Psoas muscle (tissue), 8 donors: Measurements from ENCODE around the gene WDR82. TPM values are rescaled to one million over a fixed set of nuclear protein-coding genes. Genes with fewer than 3 reads are reported as not detected.

Source experiments
- ATAC-seq, 4 donors: fragments of 200-7000 bp; cut with Tn5 transposase; one replicate each; pipeline ENCODE4 v1.9.1; 2020; ENCODE audit warnings: moderate library complexity in 3 of 4, mild to moderate bottlenecking in 2 of 4
- DNase-seq, 2 donors: peaks; one replicate each; pipeline ENCODE4 v3.0.0-alpha.2; 2020
- H3K27ac ChIP-seq: fragments of 200-600 bp; one replicate; pipeline ENCODE4 v1.8.0; 2022
- H3K27me3 ChIP-seq, 3 donors: fragments of 200-600 bp in 1 of 3; one replicate each; pipeline versions ENCODE4 v1.6.1 to v1.8.0; 2013 to 2022; ENCODE audit warnings: low read length in 2 of 3, mild to moderate bottlenecking in 2 of 3, moderate library complexity in 1 of 3; ENCODE audit not compliant: insufficient read depth in 3 of 3
- H3K36me3 ChIP-seq, 2 donors: fragments of 200-600 bp in 1 of 2; one replicate each; pipeline versions ENCODE4 v1.6.1 to v1.8.0; 2013 to 2022; ENCODE audit warnings: low read depth in 1 of 2, mild to moderate bottlenecking in 1 of 2, moderate library complexity in 1 of 2; ENCODE audit not compliant: insufficient read depth in 1 of 2
- H3K4me1 ChIP-seq: fragments of 200-600 bp; one replicate; pipeline ENCODE4 v1.8.0; 2022
- H3K4me3 ChIP-seq: fragments of 200-600 bp; one replicate; pipeline ENCODE4 v1.8.0; 2022; ENCODE audit warnings: mild to moderate bottlenecking
- H3K9me3 ChIP-seq: fragments of 200-600 bp; one replicate; pipeline ENCODE4 v1.8.0; 2022
- CTCF ChIP-seq: fragments of 200-600 bp; IDR thresholded peaks from one replicate; pipeline ENCODE4 v1.8.0; 2022; ENCODE audit warnings: antibody characterized with exemption
- WGBS, 3 donors: extraction: QIAGEN DNeasy Blood & Tissue Kit; methylation state at CpG; one replicate each; pipeline versions ENCODE4 v1.1.6 to v1.1.7; 2013; 5-methylcytosine and 5-hydroxymethylcytosine counted together
- intact Hi-C, 2 donors: fragments of 100-400 bp; cut with DNase I; formaldehyde crosslinking; loops; one replicate each; pipeline versions ENCODE4 v1.11.0 to v1.14.2; 2022
- polyA plus RNA-seq, 3 donors: library from polyadenylated mRNA; stranded (reverse); fragments of 200-250 nt; gene quantifications; one replicate each; pipeline ENCODE4 v1.2.3, GENCODE V29; 2013
- total RNA-seq, 4 donors: library from RNA; stranded (reverse); fragmentation: NEBNext Ultra II Directional in 2 of 4; extraction: Animal tissue kit (Norgen Biotek cat#: 25700) in 2 of 4; gene quantifications; one replicate each; pipeline versions ENCODE4 v1.2.1 to v1.2.4, GENCODE V29; 2021 to 2023
- donor health status: healthy with polysubstance abuse.
- donor health status: DM: no; HTN: no; CAD: no; lungs with moderate emphysema.
- donor health status: Bipolar disorder and iron deficiency.
- donor health status: healthy.
- donor health status: DM: yes; HTN: yes; CAD: no.
- donor health status: DM: no; HTN: no; CAD: no.
- donor health status: DM: no; HTN: no; CAD: no.
- donor health status: DM: yes; HTN: yes; CAD: no.

WDR82 gene
- total and polyA plus RNA-seq, 7 donors = 46.1 to 96.7 (median 84.0) TPM

DNA sequence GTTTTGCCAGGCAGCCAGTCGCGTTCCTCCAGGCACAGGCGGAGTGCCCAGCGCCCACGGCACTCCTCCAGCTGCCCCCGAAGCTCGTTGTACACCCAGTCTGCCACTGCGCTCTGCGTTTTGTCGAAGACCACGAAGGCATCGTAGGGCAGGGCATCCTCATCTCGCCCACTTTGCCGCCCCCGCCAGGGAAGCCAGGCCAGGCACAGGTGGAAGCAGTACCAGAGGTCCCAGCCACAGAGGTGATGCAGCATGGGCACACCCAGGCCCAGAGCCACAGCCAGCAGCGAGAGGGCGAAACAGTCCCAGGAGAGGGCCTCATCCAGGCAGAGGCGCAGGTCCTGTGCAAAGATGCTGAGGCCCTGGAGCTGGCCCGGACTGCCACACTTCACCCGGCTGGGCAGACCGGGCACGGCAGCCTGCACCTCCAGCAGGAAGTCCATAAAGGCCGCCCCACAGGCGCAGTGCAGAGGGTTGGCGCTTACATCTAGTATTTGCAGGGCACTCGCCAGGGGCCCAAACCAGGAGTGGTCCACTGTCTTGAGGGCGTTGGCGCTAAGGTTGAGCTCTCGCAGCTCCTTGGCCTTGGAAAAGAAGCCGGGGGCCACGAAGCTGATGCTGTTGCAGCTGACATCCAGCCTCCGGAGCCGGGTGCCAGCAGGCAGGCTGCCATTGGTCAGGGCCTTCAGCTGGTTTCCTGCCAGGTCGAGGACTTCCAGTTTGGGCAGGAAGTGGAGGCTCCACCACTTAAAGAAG lies 56.7 kb downstream of the WDR82 start:
- H3K27ac ChIP-seq = no peak overlapping the region
- ATAC-seq (no peak), DNase-seq (peak in 1 of 2 donors; percentile 48)
- no peaks in the 10 kb centered on the region for H3K27me3 ChIP-seq
- TF ChIP-seq CTCF = no peak
- no peaks in the 10 kb centered on the region for H3K36me3 ChIP-seq
- H3K9me3 ChIP-seq = no peaks in the 10 kb centered on the region
- intact Hi-C loops = loop anchor here in 1 of 2 donors (2.0 to 5.0 kb wide), 2 partner anchors 119 to 186 kb away; no protein-coding TSS in a partner anchor
- H3K4me3 ChIP-seq = no peak overlapping the region
- H3K4me1 ChIP-seq = peaks cover 15% of the 10 kb centered on the region
- 65 to 74% (median 65%) methylated on average over 34 of the region's 34 CpGs for whole genome bisulfite sequencing, 3 donors

DNA sequence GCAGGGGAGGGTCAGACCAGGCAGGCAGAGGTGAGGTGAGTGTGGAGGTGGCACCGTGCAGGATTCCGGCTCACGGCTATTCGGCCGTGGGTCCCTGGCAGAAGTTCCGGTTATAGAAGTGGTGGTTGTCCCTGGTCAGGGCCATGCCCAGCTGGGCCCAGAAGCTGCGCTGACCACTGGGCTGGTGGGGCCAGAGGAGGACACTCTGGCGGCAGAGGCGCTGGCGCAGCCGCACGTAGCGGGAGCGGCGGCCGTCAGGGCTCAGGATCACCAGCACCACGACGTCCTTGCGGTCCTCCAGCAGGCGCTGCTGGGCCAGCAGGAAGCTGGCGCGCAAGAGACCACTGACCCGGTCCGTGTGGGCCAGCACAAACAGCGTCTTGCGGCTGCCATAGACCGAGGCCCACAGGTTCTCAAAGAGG lies 57.3 kb downstream of the WDR82 start:
- no peak for TF ChIP-seq CTCF
- Histone ChIP-seq H3K27me3 (no peaks in the 10 kb centered on the region), H3K36me3 (no peaks in the 10 kb centered on the region), H3K9me3 (no peaks in the 10 kb centered on the region), H3K4me3 (no peak overlapping the region), H3K27ac (no peak overlapping the region), H3K4me1 (peaks cover 21% of the 10 kb centered on the region)
- ATAC-seq = no peak
- no peak for DNase-seq
- 90 to 93% (median 93%) methylated on average over 26 to 27 of the region's 27 CpGs for WGBS, 3 donors
- intact Hi-C loops = loop anchor here in 1 of 2 donors (2.0 to 5.0 kb wide), 2 partner anchors 120 to 186 kb away; no protein-coding TSS in a partner anchor

DNA sequence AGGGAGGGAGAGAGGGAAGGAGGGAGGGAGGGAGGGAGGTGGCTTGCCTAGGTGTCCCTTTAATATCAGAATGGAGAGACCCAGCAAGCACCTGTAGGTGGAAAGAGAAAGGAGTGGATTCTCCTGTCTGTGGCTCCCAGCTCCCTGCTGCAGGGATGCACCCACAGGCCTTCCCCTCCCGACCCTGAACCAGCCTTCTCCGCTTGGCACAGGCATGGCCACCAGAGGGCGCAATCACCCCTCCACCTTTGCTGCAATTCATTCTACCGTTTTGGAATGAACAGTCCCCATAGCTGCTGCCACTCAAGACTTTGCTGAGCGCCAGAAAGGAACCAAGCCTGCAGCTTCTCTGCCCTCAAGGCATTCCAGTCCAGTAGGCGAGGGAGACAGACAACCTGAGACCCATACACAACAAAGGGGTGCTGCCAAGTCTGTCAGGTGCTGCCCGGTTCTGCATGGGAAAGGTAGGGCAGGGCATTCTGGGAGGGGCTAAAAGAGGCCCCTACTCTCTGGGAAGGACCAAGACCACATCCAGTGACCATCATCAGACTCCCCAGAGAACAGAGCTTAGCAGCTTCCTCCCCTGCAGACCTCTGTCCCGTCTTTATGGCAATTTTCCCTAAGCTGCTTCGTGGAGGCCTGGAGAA lies 57.9 kb downstream of the WDR82 start:
- ATAC-seq (peak; percentile 68 to 78 (median 70)), DNase-seq (peak; percentile 86 to 93)
- no peaks in the 10 kb centered on the region for H3K27me3 ChIP-seq
- no peak overlapping the region for H3K4me3 ChIP-seq
- no peaks in the 10 kb centered on the region for H3K9me3 ChIP-seq
- intact Hi-C loops = loop anchor here in 1 of 2 donors (2.0 to 5.0 kb wide), 2 partner anchors 120 to 187 kb away; no protein-coding TSS in a partner anchor
- peak; percentile 87 for TF ChIP-seq CTCF
- WGBS, 3 donors = 18 to 21% (median 18%) methylated on average over 8 to 9 of the region's 9 CpGs
- H3K27ac ChIP-seq = no peak overlapping the region
- H3K4me1 ChIP-seq = peaks cover 25% of the 10 kb centered on the region
- peaks cover 0 to 5% of the 10 kb centered on the region in 2 donors for H3K36me3 ChIP-seq

DNA sequence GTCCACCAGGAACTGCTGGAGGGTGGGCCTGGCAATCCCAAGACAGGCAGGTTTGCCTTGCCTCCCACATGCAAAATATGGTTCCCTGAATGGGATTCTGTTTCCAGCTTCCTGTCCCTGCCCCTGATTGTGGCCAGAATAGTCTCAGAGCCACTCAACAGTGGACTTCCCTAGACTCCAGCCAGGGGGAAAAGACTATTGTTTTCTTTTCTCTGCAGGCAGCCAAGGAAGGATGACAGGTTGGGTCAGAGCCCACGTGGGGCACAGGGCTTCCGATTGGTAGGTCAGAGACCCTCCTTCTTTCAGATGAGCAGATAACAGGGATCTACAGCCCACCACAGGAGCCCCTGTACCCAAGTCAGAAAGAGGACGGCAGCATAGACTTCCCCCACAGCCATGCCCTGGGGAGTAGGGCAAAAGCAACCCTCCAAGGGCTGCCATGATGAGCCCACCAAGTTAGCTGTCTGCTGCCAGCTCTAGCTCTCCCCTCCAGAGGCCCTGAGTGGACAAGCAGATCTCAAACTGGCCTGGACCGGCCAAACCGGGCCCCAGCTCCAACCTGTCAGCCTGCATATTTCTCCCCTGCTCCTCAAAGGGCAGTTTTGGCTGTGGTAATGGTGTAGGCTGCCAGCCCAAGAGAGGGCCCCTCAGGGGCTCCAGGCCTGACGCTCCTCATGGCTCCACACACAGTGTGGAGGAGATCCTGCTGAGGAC lies 59.4 kb downstream of the WDR82 start:
- WGBS, 3 donors = 56 to 70% (median 62%) methylated on average over 6 of the region's 6 CpGs
- H3K36me3 ChIP-seq = peaks cover 0 to 19% of the 10 kb centered on the region in 2 donors
- intact Hi-C loops = no loop called here
- H3K27ac ChIP-seq = peak overlapping the region; percentile 66
- no peak for DNase-seq
- no peak for TF ChIP-seq CTCF
- peak overlapping the region; percentile 37 for H3K4me3 ChIP-seq
- no peaks in the 10 kb centered on the region for H3K9me3 ChIP-seq
- H3K4me1 ChIP-seq = peaks cover 25% of the 10 kb centered on the region
- no peak for ATAC-seq
- H3K27me3 ChIP-seq = no peaks in the 10 kb centered on the region
